HepG2 (cell line): ENCODE measurements around the gene CDKN3. TPM values are rescaled to one million over a fixed set of nuclear protein-coding genes. Genes with fewer than 3 reads are reported as not detected.

Experiments used
- CREB3 ChIP-seq: sonication (generic); formaldehyde crosslinking; IDR thresholded peaks from 2 replicates; pipeline ENCODE4 v1.5.0; 2020; ENCODE audit warnings: missing genetic modification reagents
- HNF4A ChIP-seq: sonication (generic); formaldehyde crosslinking; IDR thresholded peaks from 2 replicates; pipeline ENCODE4 v1.4.0; 2020; ENCODE audit warnings: missing genetic modification reagents
- HOXA5 ChIP-seq: sonication (generic); formaldehyde crosslinking; IDR thresholded peaks from 2 replicates; pipeline ENCODE4 v1.4.0; 2020; ENCODE audit warnings: missing genetic modification reagents
- IRF1 ChIP-seq: sonication (generic); formaldehyde crosslinking; IDR thresholded peaks from 2 replicates; pipeline ENCODE4 v1.4.0; 2020; ENCODE audit warnings: low read depth, mild to moderate bottlenecking, missing genetic modification reagents
- IRF2 ChIP-seq: IDR thresholded peaks from 2 replicates; pipeline ENCODE4 v1.6.1; 2018; ENCODE audit warnings: missing genetic modification reagents, missing compliant biosample characterization
- ZFP36L2 ChIP-seq: sonication (generic); formaldehyde crosslinking; IDR thresholded peaks from 2 replicates; pipeline ENCODE4 v1.4.0; 2020; ENCODE audit warnings: missing genetic modification reagents
- ZNF235 ChIP-seq: sonication (generic); formaldehyde crosslinking; IDR thresholded peaks from 2 replicates; pipeline ENCODE4 v1.8.1; 2023; ENCODE audit warnings: mild to moderate bottlenecking, missing genetic modification reagents, borderline replicate concordance
- ZNF468 ChIP-seq: sonication (generic); formaldehyde crosslinking; IDR thresholded peaks from 2 replicates; pipeline ENCODE4 v1.8.0; 2022; ENCODE audit warnings: mild to moderate bottlenecking, moderate library complexity, missing genetic modification reagents
- polyA plus RNA-seq, 8 experiments: library from polyadenylated mRNA; depleted of rRNA in 3 of 8; stranded (reverse) in 7 of 8; unstranded in 1 of 8; fragments of >200 nt; fragmentation: Illumina TruSeq in 4 of 8; extraction: Trizol in 4 of 8; gene quantifications; 2 replicates each; pipeline versions ENCODE4 v1.2.1 to v1.2.3, GENCODE V29; 2011 to 2016; ENCODE audit warnings: low read depth in 4 of 8, missing spikeins in 1 of 8, mixed read lengths in 1 of 8; ENCODE audit not compliant: insufficient read depth in 1 of 8
- total RNA-seq, 5 experiments: library from RNA; depleted of rRNA; stranded (reverse); fragments of >200 nt; fragmentation: Illumina TruSeq; extraction: Trizol; gene quantifications; 2 replicates each; pipeline ENCODE4 v1.2.3, GENCODE V29; 2016; ENCODE audit warnings: low read depth in 1 of 5
- TF ChIP-seq, protein P1 (sequence below), 2 experiments: sonication (generic) in 1 of 2; formaldehyde crosslinking in 1 of 2; IDR thresholded peaks; 2 replicates each; pipeline versions ENCODE4 v1.6.1 to v1.9.0; 2014 to 2022; ENCODE audit warnings: antibody characterized with exemption in 1 of 2, borderline replicate concordance in 1 of 2, inconsistent platforms in 1 of 2, low read depth in 1 of 2, missing genetic modification reagents in 1 of 2

CDKN3 gene
- total and polyA plus RNA-seq, 2 of the 13 experiments (the other 11 are each of a cell fraction or from before 2014, with no cell fraction given), result 63.0 to 88.9 TPM

DNA sequence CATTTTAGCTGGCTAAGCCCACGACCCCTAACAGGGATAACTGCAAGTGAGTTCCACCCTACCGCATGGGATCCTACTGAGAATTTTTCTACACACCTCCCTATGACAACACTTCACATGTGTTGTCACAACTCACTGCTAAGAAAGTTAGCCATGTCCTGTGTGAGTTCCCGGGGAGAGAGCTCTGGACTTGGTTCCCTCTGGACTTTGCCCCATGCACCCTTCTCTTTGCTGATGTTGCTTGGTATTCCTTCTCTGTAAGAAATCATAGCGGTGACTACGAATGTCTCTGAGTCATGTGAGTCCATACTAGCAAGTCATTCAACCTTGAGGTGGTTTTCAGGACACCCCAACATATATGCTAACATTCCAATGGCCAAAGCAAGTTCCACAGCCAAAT lies 9.5 kb upstream of the CDKN3 start (continued):
- TF ChIP-seq, protein P1, sequence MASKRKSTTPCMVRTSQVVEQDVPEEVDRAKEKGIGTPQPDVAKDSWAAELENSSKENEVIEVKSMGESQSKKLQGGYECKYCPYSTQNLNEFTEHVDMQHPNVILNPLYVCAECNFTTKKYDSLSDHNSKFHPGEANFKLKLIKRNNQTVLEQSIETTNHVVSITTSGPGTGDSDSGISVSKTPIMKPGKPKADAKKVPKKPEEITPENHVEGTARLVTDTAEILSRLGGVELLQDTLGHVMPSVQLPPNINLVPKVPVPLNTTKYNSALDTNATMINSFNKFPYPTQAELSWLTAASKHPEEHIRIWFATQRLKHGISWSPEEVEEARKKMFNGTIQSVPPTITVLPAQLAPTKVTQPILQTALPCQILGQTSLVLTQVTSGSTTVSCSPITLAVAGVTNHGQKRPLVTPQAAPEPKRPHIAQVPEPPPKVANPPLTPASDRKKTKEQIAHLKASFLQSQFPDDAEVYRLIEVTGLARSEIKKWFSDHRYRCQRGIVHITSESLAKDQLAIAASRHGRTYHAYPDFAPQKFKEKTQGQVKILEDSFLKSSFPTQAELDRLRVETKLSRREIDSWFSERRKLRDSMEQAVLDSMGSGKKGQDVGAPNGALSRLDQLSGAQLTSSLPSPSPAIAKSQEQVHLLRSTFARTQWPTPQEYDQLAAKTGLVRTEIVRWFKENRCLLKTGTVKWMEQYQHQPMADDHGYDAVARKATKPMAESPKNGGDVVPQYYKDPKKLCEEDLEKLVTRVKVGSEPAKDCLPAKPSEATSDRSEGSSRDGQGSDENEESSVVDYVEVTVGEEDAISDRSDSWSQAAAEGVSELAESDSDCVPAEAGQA (IDR thresholded peaks at IDR 0.05; ENCODE audit: low read depth), result no peak
- TF ChIP-seq, protein P1 (CRISPR knock-in tag; IDR thresholded peaks at IDR 0.05; ENCODE audit: borderline replicate concordance), result no peak
- no peak for TF ChIP-seq ZFP36L2
- TF ChIP-seq HOXA5 (CRISPR knock-in tag), result no peak
- peak; percentile 83 for TF ChIP-seq HNF4A (CRISPR knock-in tag)
- TF ChIP-seq ZNF235 (CRISPR knock-in tag), result no peak
- TF ChIP-seq IRF1 (CRISPR knock-in tag), result no peak
- no peak for TF ChIP-seq ZNF468 (CRISPR knock-in tag)
- TF ChIP-seq CREB3 (CRISPR knock-in tag), result no peak
- TF ChIP-seq IRF2 (CRISPR knock-in tag), result no peak
- TF ChIP-seq, all 625 proteins: peak for 7
